Nephron (organoid): ENCODE data around the gene GLDN.

Experiments
- H3K27ac Mint-ChIP-seq, 3 experiments: 2 replicates each; pipeline ENCODE4 v1.8.0; 2020; ENCODE audit warnings: mixed read lengths in 3 of 3, mild to moderate bottlenecking in 2 of 3, moderate library complexity in 1 of 3
- H3K27me3 Mint-ChIP-seq: 2 replicates; pipeline ENCODE4 v1.8.0; 2021; ENCODE audit warnings: low read depth, mild to moderate bottlenecking, moderate library complexity, mixed read lengths
- H3K36me3 Mint-ChIP-seq: 2 replicates; pipeline ENCODE4 v1.8.0; 2020; ENCODE audit warnings: low read depth, mixed read lengths
- H3K4me1 Mint-ChIP-seq: 2 replicates; pipeline ENCODE4 v1.8.0; 2020; ENCODE audit warnings: mixed read lengths
- H3K4me3 Mint-ChIP-seq, 3 experiments: 2 replicates each; pipeline ENCODE4 v1.8.0; 2020; ENCODE audit warnings: mild to moderate bottlenecking in 3 of 3, mixed read lengths in 3 of 3, moderate library complexity in 2 of 3
- H3K9me3 Mint-ChIP-seq: 2 replicates; pipeline ENCODE4 v1.8.0; 2020; ENCODE audit warnings: mixed read lengths
- TF ChIP-seq, protein P1 (sequence below), 3 experiments: fragments of 200-600 bp; sonication (generic); IDR thresholded peaks; one replicate each; pipeline ENCODE4 v1.5.0; 2021; ENCODE audit warnings: antibody characterized with exemption in 3 of 3; ENCODE audit not compliant: unreplicated experiment in 3 of 3

GLDN gene

DNA sequence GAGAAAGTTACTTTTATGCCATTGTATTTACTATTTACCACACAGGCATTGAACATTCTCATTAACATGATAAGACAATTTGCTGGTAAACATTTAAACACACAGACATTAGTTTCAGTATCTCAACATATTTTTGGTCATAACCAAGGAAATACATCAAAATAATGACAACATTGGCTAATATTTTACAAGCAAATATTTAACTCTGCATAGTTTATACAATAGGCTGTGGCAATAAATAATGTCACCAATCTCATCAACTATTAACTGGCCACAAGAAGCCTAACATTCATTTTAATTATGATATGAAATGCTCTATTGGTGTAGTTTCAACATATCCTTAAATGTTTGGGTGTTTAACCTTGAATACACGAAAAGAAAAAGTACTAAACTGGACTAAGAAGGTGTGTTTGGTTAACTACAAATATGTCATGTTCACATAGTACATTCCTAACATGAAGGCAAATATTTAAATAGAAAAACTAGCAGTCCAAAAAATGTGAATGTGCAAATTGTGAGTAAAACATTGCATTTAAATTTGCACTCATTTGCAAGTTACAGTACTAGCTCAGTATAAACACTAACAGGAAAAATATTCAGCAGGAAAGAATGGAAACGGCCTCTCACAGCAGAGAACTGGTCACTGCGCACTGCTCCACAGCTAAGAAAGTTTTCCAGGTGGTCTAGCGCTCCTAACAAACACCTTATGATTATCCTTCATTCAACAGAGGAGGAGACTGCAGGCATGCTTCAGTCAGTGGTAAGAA is 106.6 kb downstream of the GLDN start:
- H3K36me3 Mint-ChIP-seq: peaks cover 67% of the 10 kb centered on the region
- no peaks in the 10 kb centered on the region for H3K4me1 Mint-ChIP-seq
- H3K27me3 Mint-ChIP-seq: no peaks in the 10 kb centered on the region
- H3K27ac Mint-ChIP-seq: no peak overlapping the region
- peaks cover 8% of the 10 kb centered on the region for H3K9me3 Mint-ChIP-seq
- no peak overlapping the region for H3K4me3 Mint-ChIP-seq
- TF ChIP-seq, protein P1, sequence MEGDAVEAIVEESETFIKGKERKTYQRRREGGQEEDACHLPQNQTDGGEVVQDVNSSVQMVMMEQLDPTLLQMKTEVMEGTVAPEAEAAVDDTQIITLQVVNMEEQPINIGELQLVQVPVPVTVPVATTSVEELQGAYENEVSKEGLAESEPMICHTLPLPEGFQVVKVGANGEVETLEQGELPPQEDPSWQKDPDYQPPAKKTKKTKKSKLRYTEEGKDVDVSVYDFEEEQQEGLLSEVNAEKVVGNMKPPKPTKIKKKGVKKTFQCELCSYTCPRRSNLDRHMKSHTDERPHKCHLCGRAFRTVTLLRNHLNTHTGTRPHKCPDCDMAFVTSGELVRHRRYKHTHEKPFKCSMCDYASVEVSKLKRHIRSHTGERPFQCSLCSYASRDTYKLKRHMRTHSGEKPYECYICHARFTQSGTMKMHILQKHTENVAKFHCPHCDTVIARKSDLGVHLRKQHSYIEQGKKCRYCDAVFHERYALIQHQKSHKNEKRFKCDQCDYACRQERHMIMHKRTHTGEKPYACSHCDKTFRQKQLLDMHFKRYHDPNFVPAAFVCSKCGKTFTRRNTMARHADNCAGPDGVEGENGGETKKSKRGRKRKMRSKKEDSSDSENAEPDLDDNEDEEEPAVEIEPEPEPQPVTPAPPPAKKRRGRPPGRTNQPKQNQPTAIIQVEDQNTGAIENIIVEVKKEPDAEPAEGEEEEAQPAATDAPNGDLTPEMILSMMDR (IDR thresholded peaks at IDR 0.05; ENCODE audit: unreplicated experiment in 3 of 3): no peak

DNA sequence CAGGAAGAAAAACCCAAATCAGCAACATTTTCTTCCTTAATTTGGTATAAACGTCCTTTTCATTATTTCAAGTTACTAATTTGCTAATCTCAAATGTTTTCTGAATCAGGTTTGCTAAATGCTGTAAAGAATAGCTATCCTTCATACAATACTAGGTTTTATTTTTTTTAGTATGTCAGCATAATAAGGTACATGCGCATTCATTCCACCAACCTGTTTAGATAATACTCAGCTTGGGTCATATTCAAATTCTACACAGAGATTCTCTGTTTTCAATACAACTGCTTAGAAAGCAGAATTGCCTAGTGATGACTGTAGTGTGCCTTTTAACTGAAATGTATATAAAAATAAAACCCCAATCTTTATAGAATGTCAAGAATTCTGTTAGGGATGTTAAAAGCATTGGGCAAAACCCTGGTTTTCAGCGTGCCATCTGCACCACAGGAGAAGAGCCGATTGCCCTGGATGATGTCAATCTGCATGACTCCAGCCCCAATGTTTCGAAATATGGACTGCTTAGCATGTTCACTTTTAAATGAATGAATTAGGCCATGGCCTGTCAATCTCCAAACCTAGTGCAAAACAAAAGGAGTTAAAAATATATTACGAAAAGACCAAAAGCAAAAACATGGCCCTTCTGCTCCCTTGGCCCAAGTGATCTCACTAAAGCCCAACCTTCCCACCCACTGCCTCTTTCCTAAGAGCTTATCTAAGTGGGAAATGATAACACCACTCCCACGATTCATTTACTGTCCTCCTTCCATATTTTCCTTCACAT is 107.4 kb downstream of the GLDN start:
- TF ChIP-seq, protein P1 (IDR thresholded peaks at IDR 0.05; ENCODE audit: unreplicated experiment in 3 of 3): no peak
- Mint-ChIP-seq H3K9me3 (peaks cover 8% of the 10 kb centered on the region), H3K27ac (no peak overlapping the region), H3K4me3 (no peak overlapping the region), H3K4me1 (no peaks in the 10 kb centered on the region), H3K27me3 (no peaks in the 10 kb centered on the region), H3K36me3 (peaks cover 72% of the 10 kb centered on the region)

DNA sequence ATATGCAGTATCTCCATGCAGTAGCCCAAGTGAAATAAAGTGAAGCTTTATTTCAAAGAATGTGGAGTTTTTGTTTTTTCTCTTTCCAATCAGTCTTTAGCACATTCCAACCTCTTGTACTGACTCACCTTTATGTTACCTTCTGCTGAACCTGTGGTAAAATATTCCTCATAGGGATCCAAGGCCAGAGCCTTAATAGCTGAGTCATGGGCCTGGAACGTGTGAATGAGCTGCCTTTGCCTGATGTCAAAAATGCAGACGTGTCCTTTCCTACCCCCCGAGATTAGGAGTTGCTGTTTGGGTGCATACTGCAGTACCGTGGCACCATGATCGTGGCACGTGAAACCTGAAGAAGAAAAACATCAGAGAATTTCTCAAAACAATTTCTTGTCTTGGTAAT is 108.5 kb downstream of the GLDN start:
- TF ChIP-seq, protein P1 (IDR thresholded peaks at IDR 0.05; ENCODE audit: unreplicated experiment in 3 of 3): no peak
- peaks cover 6% of the 10 kb centered on the region for H3K9me3 Mint-ChIP-seq
- peaks cover 73% of the 10 kb centered on the region for H3K36me3 Mint-ChIP-seq
- no peaks in the 10 kb centered on the region for H3K4me1 Mint-ChIP-seq
- H3K27me3 Mint-ChIP-seq: no peaks in the 10 kb centered on the region
- no peak overlapping the region for H3K4me3 Mint-ChIP-seq
- H3K27ac Mint-ChIP-seq: no peak overlapping the region
